Mucosa of rectum (tissue), 2 donors: Measurements from ENCODE around the gene IGSF6.
"Not testable (repeated sequence)": the region's sequence is repeated elsewhere in the genome, so short reads cannot be mapped to it uniquely, and the experiment has no call there.

Source experiments
- H3K27ac ChIP-seq, 2 donors: one replicate each; pipeline ENCODE4 v1.7.0; 2013; ENCODE audit warnings: inconsistent platforms in 2 of 2, low read depth in 2 of 2, low read length in 2 of 2
- H3K27me3 ChIP-seq, 2 donors: one replicate each; pipeline ENCODE4 v1.7.0; 2013; ENCODE audit warnings: low read length in 2 of 2; ENCODE audit not compliant: control insufficient read depth in 2 of 2, insufficient read depth in 2 of 2
- H3K36me3 ChIP-seq, 2 donors: one replicate each; pipeline ENCODE4 v1.7.0; 2013; ENCODE audit warnings: low read length in 2 of 2; ENCODE audit not compliant: control insufficient read depth in 2 of 2, insufficient read depth in 2 of 2
- H3K4me1 ChIP-seq, 2 donors: one replicate each; pipeline ENCODE4 v1.7.0; 2013; ENCODE audit warnings: low read length in 2 of 2, mild to moderate bottlenecking in 1 of 2; ENCODE audit not compliant: control insufficient read depth in 2 of 2, insufficient read depth in 2 of 2
- H3K4me3 ChIP-seq, 2 donors: one replicate each; pipeline ENCODE4 v1.7.0; 2013; ENCODE audit warnings: low read length in 2 of 2
- H3K9ac ChIP-seq, 2 donors: one replicate each; pipeline ENCODE4 v1.7.0; 2013; ENCODE audit warnings: low read length in 2 of 2, low read depth in 1 of 2, mild to moderate bottlenecking in 1 of 2
- H3K9me3 ChIP-seq, 2 donors: one replicate each; pipeline ENCODE4 v1.7.0; 2013; ENCODE audit warnings: low read length in 2 of 2; ENCODE audit not compliant: control insufficient read depth in 2 of 2
- donor health status: healthy.
- donor health status: Normal muscosa, but diverticular disease.

The IGSF6 gene

DNA sequence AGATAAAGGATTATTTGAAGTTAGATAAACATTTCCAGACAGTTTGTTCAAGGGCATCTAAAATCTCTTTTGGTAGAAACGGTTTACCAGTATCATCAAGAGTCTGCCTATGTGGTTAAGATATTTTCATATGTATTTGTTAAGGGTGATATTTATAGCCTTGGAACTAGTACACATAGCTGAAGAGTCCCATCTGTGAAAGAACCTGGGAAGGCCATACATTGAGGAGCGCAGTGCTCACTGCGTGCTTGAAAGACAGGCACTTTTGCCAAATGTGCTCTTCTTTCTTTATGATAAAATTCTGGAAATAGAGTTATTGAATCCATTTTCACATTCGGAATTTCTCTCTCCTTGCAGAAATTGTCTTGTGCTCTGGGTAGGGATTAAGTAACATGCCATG, 7.7 kb downstream of the IGSF6 start:
- Histone ChIP-seq H3K4me1 (peaks cover 0 to 18% of the 10 kb centered on the region in 2 donors), H3K9ac (no peak overlapping the region), H3K4me3 (peak overlapping the region in 1 of 2 donors; percentile 59), H3K27me3 (no peaks in the 10 kb centered on the region), H3K27ac (peak overlapping the region in 1 of 2 donors; percentile 62), H3K9me3 (no peaks in the 10 kb centered on the region), H3K36me3 (peaks cover 0 to 2% of the 10 kb centered on the region in 2 donors)

DNA sequence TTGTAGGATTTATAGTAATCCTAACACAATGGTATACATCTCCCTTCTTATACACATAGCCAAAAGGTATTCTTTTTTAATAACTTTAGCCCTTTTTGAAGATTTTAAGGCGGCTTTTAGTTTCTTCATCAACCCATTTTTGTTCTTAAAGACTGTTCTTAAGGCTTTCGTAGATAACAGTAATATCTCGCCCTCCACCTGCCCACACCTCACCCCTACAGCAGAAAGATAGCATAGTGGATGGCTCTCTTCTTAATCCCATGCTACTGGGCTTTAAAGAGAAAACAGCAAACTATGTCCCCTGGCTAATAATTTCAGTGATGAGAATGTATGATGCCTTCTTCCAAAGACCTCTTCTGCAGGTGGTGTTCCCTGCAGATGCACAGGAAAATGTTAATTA, 8.6 kb downstream of the IGSF6 start:
- H3K27me3 ChIP-seq = no peaks in the 10 kb centered on the region
- peaks cover 0 to 2% of the 10 kb centered on the region in 2 donors for H3K36me3 ChIP-seq
- no peaks in the 10 kb centered on the region for H3K9me3 ChIP-seq
- peaks cover 0 to 18% of the 10 kb centered on the region in 2 donors for H3K4me1 ChIP-seq
- no peak overlapping the region for H3K9ac ChIP-seq
- H3K4me3 ChIP-seq = no peak overlapping the region
- no peak overlapping the region for H3K27ac ChIP-seq

DNA sequence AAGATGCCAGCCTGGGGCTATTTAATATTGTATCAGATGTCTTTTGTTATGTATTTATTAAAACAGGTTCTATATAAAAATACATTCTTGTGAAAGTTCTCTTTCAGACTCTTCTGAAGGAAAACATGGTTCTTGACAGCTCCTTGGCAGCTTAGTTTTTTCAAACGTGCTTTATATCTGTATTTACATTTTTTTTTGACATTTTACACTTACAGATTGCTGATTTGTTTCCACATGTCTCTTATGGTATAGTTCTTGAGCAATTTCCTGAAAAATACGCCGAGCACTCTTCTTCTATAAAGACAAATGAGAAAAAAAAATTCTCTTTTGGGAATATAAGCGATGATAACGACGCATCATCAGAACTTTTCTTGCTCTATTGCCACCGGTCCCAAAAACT, 9.5 kb downstream of the IGSF6 start:
- Histone ChIP-seq H3K4me1 (peaks cover 0 to 13% of the 10 kb centered on the region in 2 donors), H3K27ac (no peak overlapping the region), H3K36me3 (peaks cover 0 to 2% of the 10 kb centered on the region in 2 donors), H3K4me3 (no peak overlapping the region), H3K9me3 (no peaks in the 10 kb centered on the region), H3K27me3 (no peaks in the 10 kb centered on the region), H3K9ac (no peak overlapping the region)

DNA sequence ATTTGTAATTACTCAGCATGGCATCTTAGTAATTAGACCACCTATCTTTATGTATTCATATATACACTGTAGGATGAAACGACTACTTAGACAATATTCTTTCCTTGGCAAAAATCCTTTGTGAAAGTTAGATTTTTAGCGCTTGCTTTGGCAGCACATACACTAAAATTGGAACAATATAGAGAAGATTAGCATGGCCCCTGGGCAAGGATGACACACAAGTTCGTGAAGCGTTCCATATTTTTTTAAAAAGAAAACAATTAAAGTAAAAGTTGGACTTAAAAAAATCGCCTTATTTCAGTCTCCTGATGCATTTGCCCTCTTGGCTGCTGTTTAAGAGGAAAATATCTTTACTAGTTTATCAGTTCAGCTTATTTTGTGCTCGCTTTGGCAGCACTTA, 10.5 kb downstream of the IGSF6 start:
- no peak overlapping the region for H3K4me3 ChIP-seq
- no peaks in the 10 kb centered on the region for H3K36me3 ChIP-seq
- peaks cover 0 to 12% of the 10 kb centered on the region in 2 donors for H3K4me1 ChIP-seq
- no peak overlapping the region for H3K27ac ChIP-seq
- no peak overlapping the region for H3K9ac ChIP-seq
- no peaks in the 10 kb centered on the region for H3K9me3 ChIP-seq
- H3K27me3 ChIP-seq = no peaks in the 10 kb centered on the region

DNA sequence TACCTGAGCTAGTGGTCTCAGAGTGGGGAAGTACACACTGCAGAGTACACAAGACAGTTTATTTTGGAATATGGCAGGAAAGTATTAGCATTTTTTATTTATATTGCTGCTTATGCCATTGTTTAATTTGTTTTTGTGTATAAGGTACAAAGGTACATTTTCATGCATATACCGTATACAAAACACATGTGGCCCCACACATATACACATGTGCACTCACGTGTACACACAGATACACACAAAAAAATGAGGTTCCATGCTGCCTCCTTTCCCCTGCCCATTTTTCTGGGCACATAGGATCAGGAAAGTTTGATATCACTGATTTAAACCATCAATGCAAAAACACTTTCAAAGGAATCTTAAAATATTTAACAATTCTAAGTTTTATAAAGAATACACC, 12.9 kb downstream of the IGSF6 start:
- H3K9ac ChIP-seq = no peak overlapping the region
- H3K36me3 ChIP-seq = no peaks in the 10 kb centered on the region
- no peaks in the 10 kb centered on the region for H3K9me3 ChIP-seq
- no peaks in the 10 kb centered on the region for H3K4me1 ChIP-seq
- H3K4me3 ChIP-seq = no peak overlapping the region
- H3K27ac ChIP-seq = no peak overlapping the region
- no peaks in the 10 kb centered on the region for H3K27me3 ChIP-seq

DNA sequence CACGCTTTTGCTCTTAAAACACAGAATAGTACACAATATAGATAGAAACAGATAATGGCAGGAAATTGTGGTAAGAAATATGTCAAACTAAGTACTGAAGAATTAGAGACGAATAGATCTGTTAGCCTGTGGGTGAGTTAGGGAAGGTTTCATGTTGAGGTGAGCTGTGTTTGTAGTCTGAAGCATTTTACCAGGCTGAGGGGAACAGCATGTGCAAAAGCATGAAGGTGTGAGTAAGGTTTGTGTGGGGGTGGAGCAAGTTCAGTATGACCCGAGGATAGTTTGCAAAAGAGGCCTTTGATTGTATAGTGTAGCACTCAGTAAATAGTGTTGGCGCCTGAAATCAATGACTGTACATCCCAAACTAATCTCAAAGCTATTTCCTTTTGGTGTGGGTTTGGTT, 13.8 kb downstream of the IGSF6 start:
- no peak overlapping the region for H3K4me3 ChIP-seq
- H3K27me3 ChIP-seq = no peaks in the 10 kb centered on the region
- H3K27ac ChIP-seq = no peak overlapping the region
- no peaks in the 10 kb centered on the region for H3K9me3 ChIP-seq
- H3K4me1 ChIP-seq = no peaks in the 10 kb centered on the region
- H3K36me3 ChIP-seq = peaks cover 0 to 3% of the 10 kb centered on the region in 2 donors
- no peak overlapping the region for H3K9ac ChIP-seq

DNA sequence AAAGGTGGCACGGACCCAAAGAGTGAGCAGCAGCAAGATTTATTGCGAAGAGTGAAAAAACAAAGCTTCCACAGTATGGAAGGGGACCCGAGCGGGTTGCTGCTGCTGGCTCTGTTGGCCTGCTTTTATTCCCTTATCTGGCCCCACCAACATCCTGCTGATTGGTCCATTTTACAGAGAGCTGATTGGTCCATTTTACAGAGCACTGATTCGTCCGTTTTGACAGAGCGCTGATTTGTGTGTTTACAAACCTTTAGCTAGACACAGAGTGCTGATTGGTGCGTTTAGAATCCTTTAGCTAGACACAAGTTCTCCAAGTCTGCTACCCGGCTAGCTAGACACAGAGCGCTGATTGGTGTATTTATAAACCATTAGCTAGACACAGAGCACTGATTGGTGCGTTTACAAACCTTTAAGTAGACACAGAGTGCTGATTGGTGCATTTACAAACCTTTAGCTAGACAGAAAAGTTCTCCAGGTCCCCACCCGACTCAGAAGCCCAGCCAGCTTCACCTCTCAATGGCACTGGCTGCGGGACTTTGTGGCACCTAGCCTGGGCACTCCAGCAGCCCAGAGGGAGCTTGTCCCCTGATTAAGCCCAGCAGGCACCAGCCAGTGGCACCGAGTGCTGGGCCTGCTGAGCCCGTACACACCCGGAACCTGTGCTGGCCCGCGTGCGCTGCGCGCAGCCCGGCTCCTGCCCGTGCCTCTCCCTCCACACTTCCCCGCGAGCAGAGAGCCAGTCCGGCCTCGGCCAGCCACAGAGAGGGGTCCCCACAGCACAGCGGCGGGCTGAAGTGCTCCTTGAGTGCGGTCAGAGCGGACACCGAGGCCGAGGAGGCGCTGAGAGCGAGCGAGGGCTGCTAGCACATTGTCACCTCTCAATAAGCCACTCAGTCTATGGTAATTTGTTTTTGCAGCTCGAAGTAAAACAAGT, 15.1 kb downstream of the IGSF6 start:
- peaks cover 0 to 5% of the 10 kb centered on the region in 2 donors for H3K36me3 ChIP-seq
- H3K27ac ChIP-seq = no peak overlapping the region
- H3K4me1 ChIP-seq = no peaks in the 10 kb centered on the region
- no peak overlapping the region for H3K9ac ChIP-seq
- H3K9me3 ChIP-seq = no peaks in the 10 kb centered on the region
- no peaks in the 10 kb centered on the region for H3K27me3 ChIP-seq
- no peak overlapping the region for H3K4me3 ChIP-seq

DNA sequence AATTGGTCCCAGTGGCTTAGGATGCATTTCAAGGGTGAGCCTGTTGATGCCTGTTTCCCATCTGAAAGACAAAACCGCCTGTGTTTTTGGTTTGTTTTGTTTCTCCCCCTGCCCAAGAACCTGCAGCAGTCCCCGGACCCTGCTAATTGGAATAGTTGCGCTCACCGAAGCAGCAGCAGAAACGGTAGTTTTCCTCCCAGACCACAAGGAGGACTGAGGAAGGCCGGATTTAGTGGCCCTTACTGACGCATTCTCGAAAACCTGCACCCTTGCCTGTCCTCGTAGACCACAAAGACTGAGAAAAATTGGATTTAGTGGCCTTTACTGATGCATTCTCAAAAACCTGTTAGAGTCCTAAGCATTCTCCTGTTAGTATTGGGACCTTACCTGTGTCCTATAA, 16.7 kb downstream of the IGSF6 start:
- H3K27ac ChIP-seq, H3K4me3 ChIP-seq, H3K27me3 ChIP-seq, H3K9me3 ChIP-seq, H3K36me3 ChIP-seq, H3K9ac ChIP-seq, H3K4me1 ChIP-seq: not testable (repeated sequence)

DNA sequence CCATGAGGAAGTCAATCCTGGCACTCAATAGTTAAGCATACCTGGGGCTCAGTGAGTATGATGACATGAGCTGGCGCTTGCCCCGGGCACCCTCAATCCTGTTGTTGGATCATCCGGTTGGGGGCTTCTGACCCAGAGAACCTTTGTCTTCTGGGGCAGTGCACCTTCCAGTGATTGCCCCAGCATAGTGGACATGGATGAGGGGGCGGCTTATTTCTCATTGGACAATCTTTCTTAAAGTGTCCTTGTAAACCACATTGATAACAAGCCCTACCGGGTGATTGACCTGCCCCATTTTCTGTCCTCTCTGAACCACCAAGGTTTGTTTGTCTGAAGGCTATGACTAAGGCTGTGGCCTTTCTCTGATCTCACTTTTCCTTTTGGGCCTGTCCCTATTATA, 18.2 kb downstream of the IGSF6 start:
- no peaks in the 10 kb centered on the region for H3K4me1 ChIP-seq
- H3K36me3 ChIP-seq = peaks cover 0 to 10% of the 10 kb centered on the region in 2 donors
- H3K9me3 ChIP-seq = no peaks in the 10 kb centered on the region
- H3K4me3 ChIP-seq = no peak overlapping the region
- no peak overlapping the region for H3K9ac ChIP-seq
- no peak overlapping the region for H3K27ac ChIP-seq
- no peaks in the 10 kb centered on the region for H3K27me3 ChIP-seq

DNA sequence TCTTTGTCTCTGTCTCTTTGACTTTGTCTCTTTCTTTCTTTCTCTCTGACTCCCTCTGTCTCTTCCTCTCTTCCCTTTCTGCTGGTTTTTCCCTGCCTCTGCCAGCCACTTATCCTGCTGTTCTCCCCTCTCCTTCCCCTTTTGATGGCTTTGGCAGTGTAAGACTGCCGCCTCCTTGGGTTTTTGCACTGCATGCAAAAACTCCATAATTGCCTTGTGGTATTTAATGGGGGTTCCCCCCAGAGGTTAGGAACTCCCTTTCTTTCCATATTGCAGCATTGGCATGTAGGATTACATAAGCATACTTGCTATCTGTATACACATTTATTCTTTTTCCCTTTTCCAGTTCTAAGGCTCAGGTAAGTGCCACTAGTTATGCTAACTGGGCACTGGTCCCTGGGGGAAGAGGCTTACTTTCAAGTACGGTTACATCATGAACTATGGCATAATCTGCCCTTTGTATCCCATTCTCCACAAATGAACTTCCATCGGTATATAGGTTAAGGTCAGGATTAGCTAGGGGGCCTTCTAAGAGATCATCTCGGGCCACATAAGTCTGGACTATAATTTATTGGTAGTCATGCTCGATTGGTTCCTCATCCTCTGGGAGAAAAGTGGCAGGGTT, 20.3 kb downstream of the IGSF6 start:
- not testable (repeated sequence) for H3K9me3 ChIP-seq, H3K27me3 ChIP-seq, H3K27ac ChIP-seq, H3K4me3 ChIP-seq, H3K4me1 ChIP-seq, H3K9ac ChIP-seq
- H3K36me3 ChIP-seq = peaks cover 0 to 10% of the 10 kb centered on the region in 2 donors
